ENCODE data around the gene SOWAHA. TPM values are rescaled to one million over a fixed set of nuclear protein-coding genes. Genes with fewer than 3 reads are reported as not detected.

SOWAHA gene
- total and polyA plus RNA-seq, 2 donors (not counting 3 experiments of a cell fraction or from before 2014, with no cell fraction given) = not detected

- H3K4me1 ChIP-seq (ENCODE audit: control insufficient read depth, extremely low read depth, insufficient read depth, low read length) = peaks cover 20% of the 10 kb centered on the region
- no peak overlapping the region for H3K27ac ChIP-seq (ENCODE audit: insufficient read depth, low read depth, low read length)
- ChIA-PET POLR2A (interaction anchor here (0.6 kb wide), 1 partner anchor 192 kb away, joined by 8 read pairs; no protein-coding TSS in a partner anchor), CTCF (interaction anchor here (1.1 to 2.9 kb wide), 3 partner anchors 11 to 54 kb away, joined by 3 to 14 read pairs (median 5); no protein-coding TSS in a partner anchor)
- DNase-seq (ENCODE audit: low read depth, low spot score) (no peak), FAIRE-seq (no peak)
- BruUV-seq (replicated peaks) = no TSS peak
- H3K9me1 ChIP-seq (replicated peaks; ENCODE audit: control insufficient read depth, extremely low read depth, insufficient read depth, low read length) = no peaks in the 10 kb centered on the region
- no peak overlapping the region for H3K4me3 ChIP-seq (replicated peaks in 1 of 3; ENCODE audit: insufficient read depth in 1 of 3, low read depth in 1 of 3, low read length in 3 of 3)
- no peak overlapping the region for H3K4me2 ChIP-seq (ENCODE audit: insufficient read depth, low read length)
- no peaks in the 10 kb centered on the region for H3K27me3 ChIP-seq (ENCODE audit: control insufficient read depth in 2 of 2, insufficient read depth in 2 of 2, low read length in 2 of 2)
- TF ChIP-seq FOS (IDR thresholded peaks at IDR 0.05; ENCODE audit: borderline replicate concordance, insufficient read depth, low read length) (no peak), EZH2 (IDR thresholded peaks at IDR 0.05; ENCODE audit: borderline replicate concordance, low read depth, low read length, severe bottlenecking) (no peak), CTCF (IDR thresholded peaks at IDR 0.05; ENCODE audit: extremely low read depth in 1 of 2, insufficient read depth in 1 of 2, low read depth in 1 of 2, low read length in 2 of 2) (no peak), JUN (IDR thresholded peaks at IDR 0.05; ENCODE audit: borderline replicate concordance, insufficient read depth, insufficient read length, low read depth) (no peak), GATA2 (IDR thresholded peaks at IDR 0.05; ENCODE audit: insufficient read depth, insufficient read length, low read depth, low read length) (no peak), MAX (IDR thresholded peaks at IDR 0.05; ENCODE audit: insufficient read depth, insufficient read length) (no peak), MYC (IDR thresholded peaks at IDR 0.05; ENCODE audit: low read depth, low read length) (no peak), POLR2A (IDR thresholded peaks at IDR 0.05; ENCODE audit: low read depth, low read length) (no peak), POLR2AphosphoS5 (IDR thresholded peaks at IDR 0.05; ENCODE audit: insufficient read depth, low read depth, low read length) (no peak)
- no peak overlapping the region for H2AFZ ChIP-seq (ENCODE audit: low read depth, low read length)
- peaks cover 2 to 15% of the 10 kb centered on the region in 2 experiments for H3K36me3 ChIP-seq (ENCODE audit: control insufficient read depth in 2 of 2, extremely low read depth in 1 of 2, insufficient read depth in 2 of 2, low read length in 2 of 2)
- intact Hi-C loops (cut with micrococcal nuclease) = no loop called here
- peaks cover 25% of the 10 kb centered on the region for H3K79me2 ChIP-seq (ENCODE audit: control insufficient read depth, insufficient read depth, low read length)
- no peaks in the 10 kb centered on the region for H4K20me1 ChIP-seq (replicated peaks; ENCODE audit: control insufficient read depth, extremely low read depth, insufficient read depth, low read length)
- H3K9me3 ChIP-seq (replicated peaks; ENCODE audit: control insufficient read depth, insufficient read depth, low read length) = no peaks in the 10 kb centered on the region
- dilution Hi-C loops (cut with MboI; ENCODE audit: extremely low pct_ligation_motif_present, low sequenced_read_pairs) = no loop called here
- no peak overlapping the region for H3K9ac ChIP-seq (replicated peaks; ENCODE audit: extremely low read depth, insufficient read depth, low read length)
Measured at GRCh38 chr5:132766020-132766805, 46.9 kb upstream of the SOWAHA start.

Measured in endothelial cell of umbilical vein (primary cell).